ENCODE results near the gene S100A4.
"Not testable (repeated sequence)": the region's sequence is repeated elsewhere in the genome, so short reads cannot be mapped to it uniquely, and the experiment has no call there.

S100A4 gene

GRCh38 chr1:153532769-153533599, 12.6 kb downstream of the S100A4 start:
- DNase-seq = peak; percentile 85 to 94 (median 93)

DNA sequence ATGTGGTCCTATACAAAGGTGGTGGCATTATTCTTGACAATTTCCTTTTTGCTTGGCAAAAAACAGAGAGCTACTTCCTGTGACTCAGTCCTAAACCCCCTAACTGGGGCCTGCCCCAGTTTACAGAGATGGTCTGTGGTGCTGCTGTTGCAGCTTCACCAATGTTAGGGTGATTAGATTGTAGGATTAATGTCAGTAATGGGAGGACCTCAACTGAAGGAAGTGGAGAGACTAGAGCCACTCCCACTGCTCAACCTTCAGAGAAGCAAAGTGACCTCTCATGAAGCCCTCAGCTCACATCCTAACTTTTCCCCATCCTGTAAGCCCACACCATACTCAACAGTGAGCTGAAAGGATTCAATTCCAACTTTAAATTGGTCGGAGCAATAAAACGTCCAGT, 13.4 kb downstream of the S100A4 start:
- peak; percentile 40 to 64 (median 45) for DNase-seq

DNA sequence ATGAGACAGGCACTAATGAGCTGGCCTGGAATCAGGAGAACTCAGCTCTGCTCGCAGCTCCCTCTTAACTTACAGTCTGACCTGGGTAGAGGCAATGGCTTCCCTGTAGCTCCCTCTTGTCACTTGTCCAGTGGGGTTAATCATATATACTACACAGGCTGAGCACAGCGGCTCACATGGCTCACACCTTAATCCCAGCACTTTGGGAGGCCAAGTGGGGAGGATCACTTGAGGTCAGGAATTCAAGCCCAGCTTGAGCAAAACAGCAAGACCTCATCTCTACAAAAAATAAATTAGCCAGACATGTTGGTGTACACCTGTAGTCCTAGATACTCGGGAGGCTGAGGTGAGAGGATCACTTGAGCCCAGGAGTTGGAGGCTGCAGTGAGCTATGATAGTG, 14.0 kb downstream of the S100A4 start:
- DNase-seq = no peak

DNA sequence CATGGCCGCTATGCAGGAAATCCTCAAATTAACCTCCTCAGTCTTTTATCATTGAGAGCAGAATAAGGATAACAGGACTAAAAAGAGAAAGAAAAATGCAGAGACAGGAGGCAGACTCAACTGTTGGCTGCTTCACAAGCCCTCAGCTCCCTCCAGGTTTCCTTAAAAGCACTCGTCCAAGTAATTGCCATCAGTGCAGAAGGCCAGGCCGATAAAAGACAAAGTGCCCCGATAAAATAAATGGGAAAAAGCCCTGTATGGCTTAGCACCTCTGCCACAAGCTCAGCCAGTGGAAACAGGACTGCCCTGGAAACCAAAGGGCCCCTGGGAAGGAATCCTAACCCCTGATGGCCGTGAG, 17.9 kb downstream of the S100A4 start:
- DNase-seq = no peak

DNA sequence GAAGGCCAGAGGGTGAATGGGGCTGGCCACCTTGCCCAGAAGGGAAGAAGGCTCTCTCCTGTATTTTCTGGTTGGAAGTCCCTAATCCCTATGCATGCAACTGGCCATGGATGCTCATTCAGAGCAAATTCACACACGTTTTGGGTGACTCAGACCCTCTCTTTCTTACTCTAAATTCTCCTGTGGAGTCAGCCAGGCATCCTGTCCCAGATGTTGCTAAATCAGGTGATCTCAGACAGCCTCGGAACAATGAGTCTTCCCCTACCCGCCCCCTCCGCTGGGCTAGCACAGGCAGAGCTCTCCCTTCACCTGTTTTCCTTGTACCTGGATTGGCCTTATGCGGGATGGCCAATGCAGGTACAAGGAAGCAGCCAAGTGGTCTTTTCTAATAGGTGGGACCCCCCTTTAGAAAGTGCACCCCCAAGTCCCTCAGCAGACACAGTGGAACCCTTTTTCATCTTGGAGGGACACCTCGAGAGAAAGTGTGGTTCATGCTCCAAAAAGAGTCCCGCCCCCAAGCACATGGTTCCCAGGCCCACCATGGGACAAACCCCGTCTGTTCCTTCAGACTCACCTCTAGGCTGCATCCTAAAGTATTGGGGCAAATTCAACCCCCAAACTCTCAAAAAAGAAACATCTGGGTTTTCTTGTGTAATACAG, 18.5 kb downstream of the S100A4 start:
- no peak for DNase-seq

GRCh38 chr1:153526132-153526543, 19.5 kb downstream of the S100A4 start:
- DNase-seq = peak; percentile 26 to 93 (median 47)

DNA sequence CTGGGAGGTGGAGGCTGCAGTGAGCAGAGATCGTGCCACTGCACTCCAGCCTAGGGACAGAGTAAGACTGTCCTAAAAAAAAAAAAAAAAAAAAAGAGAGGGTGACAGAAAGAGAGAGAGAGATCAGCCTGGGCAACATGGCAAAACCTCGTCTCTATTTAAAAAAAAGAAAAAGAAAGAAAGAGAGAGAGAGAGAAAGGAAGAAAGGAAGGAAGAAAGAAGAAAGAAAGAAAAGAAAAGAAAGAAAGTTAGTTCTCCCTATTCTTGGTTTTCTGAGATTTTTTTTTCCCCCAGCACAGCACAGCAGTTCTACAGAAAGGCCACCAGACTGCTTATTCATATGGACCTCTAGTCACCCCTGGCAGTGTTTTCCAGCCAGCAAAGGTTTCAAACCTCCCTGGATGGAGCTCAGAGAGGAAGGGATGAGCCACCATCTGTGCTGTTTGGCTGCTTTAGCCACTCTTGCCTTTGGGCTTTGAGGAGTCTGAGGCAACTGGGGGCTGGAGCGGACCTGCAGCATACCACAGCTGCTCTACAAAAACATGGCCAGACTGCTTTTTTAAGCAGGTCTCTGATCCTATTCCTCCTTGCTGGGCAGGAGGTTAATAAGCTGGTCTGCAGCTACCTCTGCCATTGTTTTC, 20.4 kb downstream of the S100A4 start:
- no peak for DNase-seq

GRCh38 chr1:153522353-153523048, 23.1 kb downstream of the S100A4 start:
- DNase-seq = not testable (repeated sequence)

GRCh38 chr1:153521808-153522207, 23.8 kb downstream of the S100A4 start:
- not testable (repeated sequence) for DNase-seq

DNA sequence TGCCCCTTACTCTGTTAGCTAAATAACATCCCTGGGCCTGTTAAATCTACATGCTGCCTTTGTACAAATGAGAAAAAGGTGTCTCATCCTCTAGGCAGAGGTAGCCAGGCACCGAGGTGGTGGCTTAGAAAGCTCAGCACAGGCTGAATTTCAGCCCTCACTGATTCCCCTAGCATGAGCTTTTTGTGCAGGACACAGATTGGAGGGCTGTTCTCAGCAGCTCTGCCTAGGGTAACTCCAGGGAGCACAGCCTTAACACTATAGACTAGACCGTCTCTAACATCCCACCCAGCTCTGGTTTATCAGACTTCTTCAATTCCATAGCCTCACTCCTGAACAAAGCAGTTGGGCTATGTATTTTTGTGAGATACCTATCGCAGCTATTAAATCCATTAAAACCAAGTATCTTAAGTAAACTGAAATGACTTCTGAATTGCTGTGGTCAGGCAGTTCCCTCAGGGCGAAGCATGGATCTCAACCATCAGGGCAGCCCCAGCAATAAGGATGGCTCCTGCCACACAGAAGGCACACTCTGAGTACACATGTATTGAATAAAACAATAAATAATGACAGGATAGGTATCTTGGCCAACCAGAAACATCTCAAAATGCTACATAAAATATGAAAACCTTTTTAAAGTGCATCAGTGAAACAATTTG, 24.7 kb downstream of the S100A4 start:
- DNase-seq = no peak

GRCh38 chr1:153520137-153520691, 25.4 kb downstream of the S100A4 start:
- DNase-seq = not testable (repeated sequence)

GRCh38 chr1:153519242-153519641, 26.4 kb downstream of the S100A4 start:
- DNase-seq = no peak

- DNase-seq = peak; percentile 35 to 71 (median 45)
These were observed 29.9 kb downstream of the S100A4 start for GRCh38 chr1:153515504-153516394.

- no peak for DNase-seq
These were observed 31.9 kb downstream of the S100A4 start for GRCh38 chr1:153513666-153514065.

DNA sequence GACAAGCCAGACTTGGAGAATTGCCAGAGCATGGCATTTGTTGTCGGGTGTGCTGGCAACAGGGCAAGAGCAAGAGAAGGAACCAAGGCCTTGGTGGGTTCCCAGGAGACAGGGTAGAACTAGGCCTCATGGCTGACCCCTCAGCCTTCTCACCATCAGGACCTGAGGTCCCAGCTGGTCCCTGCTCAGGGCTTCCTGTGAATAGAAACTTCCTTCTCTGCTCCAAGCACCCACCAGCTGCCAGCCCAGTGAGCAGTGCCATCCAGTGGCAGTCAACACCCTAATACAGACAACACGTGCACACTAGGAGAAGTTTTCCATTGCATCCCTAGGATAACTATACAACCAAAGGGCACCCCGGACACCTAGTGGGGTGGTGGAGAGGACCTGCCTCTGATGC, 32.6 kb downstream of the S100A4 start:
- peak in 1 of 3 experiments; percentile 27 for DNase-seq

- DNase-seq = peak; percentile 71 to 89 (median 86)
These were observed 34.6 kb downstream of the S100A4 start for GRCh38 chr1:153510984-153511410.

GRCh38 chr1:153509729-153510354, 35.8 kb downstream of the S100A4 start:
- peak in 2 of 3 experiments; percentile 48 to 77 for DNase-seq

GRCh38 chr1:153509036-153509435, 36.6 kb downstream of the S100A4 start:
- DNase-seq = no peak

- DNase-seq = no peak
These were observed 37.6 kb downstream of the S100A4 start for GRCh38 chr1:153507926-153508583.

DNA sequence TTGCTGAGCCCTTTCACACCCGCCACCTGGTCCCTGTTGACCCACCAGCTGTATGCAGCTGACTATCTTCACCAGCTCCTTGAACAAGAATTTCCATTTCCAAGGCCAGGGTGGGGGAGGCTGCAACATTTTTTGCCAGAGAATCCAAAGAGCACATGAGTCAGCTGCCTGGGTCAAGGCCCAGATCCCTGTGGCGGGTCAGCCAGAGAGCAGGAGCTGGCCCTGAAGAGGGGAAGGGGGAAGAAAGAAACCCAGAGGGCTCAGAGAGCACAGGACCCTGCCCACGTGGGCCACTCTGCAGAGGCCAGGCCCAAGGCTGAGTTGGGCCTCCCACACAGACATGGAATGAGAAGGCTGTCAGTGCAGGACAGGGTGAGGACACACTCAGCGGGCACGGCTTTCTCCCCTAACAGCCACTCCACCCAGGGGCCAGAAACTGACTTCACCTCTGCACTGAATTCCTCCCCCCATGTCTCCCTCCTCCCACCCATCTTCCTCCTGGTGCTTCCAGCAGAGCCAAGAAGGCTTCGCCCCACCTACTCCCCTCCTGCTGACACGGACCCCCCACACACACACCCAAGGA, 38.7 kb downstream of the S100A4 start:
- no peak for DNase-seq
